K562 (cell line): ENCODE data around the gene PHKB.

Experiments used
- BRD9 ChIP-seq: fragments of 450-650 bp; IDR thresholded peaks from 2 replicates; pipeline ENCODE4 v1.6.1; 2018; ENCODE audit warnings: low read depth; ENCODE audit not compliant: partially characterized antibody
- CTCF ChIP-seq, 3 experiments: IDR thresholded peaks in 2 of 3; conservative IDR thresholded peaks in 1 of 3; 2 replicates each; pipeline ENCODE4 v1.5.1; 2011 to 2012; ENCODE audit warnings: low read length in 3 of 3, mild to moderate bottlenecking in 3 of 3, control low read depth in 2 of 3, improper control_type of control experiment in 1 of 3, inconsistent platforms in 1 of 3, low read depth in 1 of 3, mixed read lengths in 1 of 3, moderate library complexity in 1 of 3; ENCODE audit not compliant: insufficient read depth in 2 of 3
- ELF1 ChIP-seq: fragments of 200-800 bp; sonication (Bioruptor generic); IDR thresholded peaks from 2 replicates; pipeline ENCODE4 v1.6.1; 2016; ENCODE audit warnings: missing genetic modification characterization, missing compliant biosample characterization
- IFI16 ChIP-seq: fragments of 250-450 bp; sonication (Bioruptor Pico); IDR thresholded peaks from 2 replicates; pipeline ENCODE4 v2.1.2; 2022; ENCODE audit warnings: mild to moderate bottlenecking, inconsistent platforms
- REST ChIP-seq, 2 experiments: fragments of 450-650 bp; formaldehyde crosslinking in 1 of 2; IDR thresholded peaks; 2 replicates each; pipeline versions ENCODE4 v1.4.0 to v1.6.1; 2014 to 2020; ENCODE audit warnings: mild to moderate bottlenecking in 2 of 2, borderline replicate concordance in 1 of 2, low read depth in 1 of 2

GRCh38 chr16:47465919-47466630 lies 4.9 kb downstream of the PHKB start:
- TF ChIP-seq CTCF (IDR thresholded peaks at IDR 0.05 in 2 of 3, conservative IDR thresholded peaks at IDR 0.05 in 1 of 3; ENCODE audit: insufficient read depth in 2 of 3, low read depth in 1 of 3, low read length in 3 of 3) (no peak), IFI16 (CRISPR knock-in tag) (no peak), REST (IDR thresholded peaks at IDR 0.05; ENCODE audit: borderline replicate concordance) (no peak), REST (CRISPR knock-in tag; IDR thresholded peaks at IDR 0.05; ENCODE audit: low read depth) (no peak), ELF1 (tag) (no peak), BRD9 (peak; percentile 24)
